ENCODE results near the gene RTP5. TPM values are rescaled to one million over a fixed set of nuclear protein-coding genes. Genes with fewer than 3 reads are reported as not detected.

Gene RTP5
- total RNA-seq, 1 experiment from 2014 or later: not detected

GRCh38 chr2:241888641-241889040, 19.1 kb downstream of the RTP5 start:
- TF ChIP-seq CTCF (conservative IDR thresholded peaks at IDR 0.05): no peak
- H3K4me1 Mint-ChIP-seq: peaks cover 32 to 47% of the 10 kb centered on the region in 2 experiments
- no peak for DNase-seq

More at GRCh38 chr2:241888641-241889040, 19.1 kb downstream of the RTP5 start:
- Mint-ChIP-seq H3K27ac (no peak overlapping the region), H3K4me3 (no peak overlapping the region), H3K9me3 (peaks cover 14% of the 10 kb centered on the region in 2 experiments), H3K36me3 (ENCODE audit: insufficient read depth in 1 of 3, low read depth in 3 of 3) (peaks cover 2 to 19% (median 6%) of the 10 kb centered on the region in 3 experiments; a peak in 6 of 7 replicates), H3K27me3 (ENCODE audit: low read depth) (no peaks in the 10 kb centered on the region; the same call in 1 of the 2 replicates)
- no peak overlapping the region for H3K23ac ChIP-seq (ENCODE audit: insufficient read length, low read depth, low read length)
- no peak overlapping the region for H2BK20ac ChIP-seq (ENCODE audit: low read depth, low read length, poor library complexity, severe bottlenecking)
- no peak overlapping the region for H4K91ac ChIP-seq (ENCODE audit: insufficient read length, low read depth, low read length)
- H3K9ac ChIP-seq (ENCODE audit: extremely low read depth, insufficient read length, low read length): no peak overlapping the region
- H3K27me3 ChIP-seq (ENCODE audit: insufficient read depth, low read length): no peaks in the 10 kb centered on the region
- H3T11ph ChIP-seq (ENCODE audit: low read length): no peak overlapping the region
- H2AFZ ChIP-seq (ENCODE audit: low read length): no peak overlapping the region
- no peak overlapping the region for H2BK5ac ChIP-seq (ENCODE audit: insufficient read length, low read length)
- H4K20me1 ChIP-seq (ENCODE audit: control insufficient read depth, insufficient read depth, insufficient read length): no peaks in the 10 kb centered on the region
- H3K27ac ChIP-seq (ENCODE audit: insufficient read length, low read depth, low read length): no peak overlapping the region
- no peaks in the 10 kb centered on the region for H3K23me2 ChIP-seq (ENCODE audit: insufficient read length, low read depth, low read length, poor library complexity, severe bottlenecking)
- H3K4me1 ChIP-seq (ENCODE audit: insufficient read depth, low read length): no peaks in the 10 kb centered on the region; the same call in 1 of the 2 replicates
- H4K5ac ChIP-seq (ENCODE audit: insufficient read length, low read depth, low read length): no peak overlapping the region
- H3K9me3 ChIP-seq (ENCODE audit: control insufficient read depth, low read depth, low read length): no peaks in the 10 kb centered on the region
- no peak overlapping the region for H3K4ac ChIP-seq (ENCODE audit: low read depth, low read length)
- no peaks in the 10 kb centered on the region for H3K79me1 ChIP-seq (ENCODE audit: insufficient read depth, low read depth, low read length, poor library complexity, severe bottlenecking)
- no peaks in the 10 kb centered on the region for H3K79me2 ChIP-seq (ENCODE audit: insufficient read depth, low read length)
- no CpG with 5 or more reads among the region's 6 CpGs for WGBS (ENCODE audit: extremely low coverage, insufficient read length, low lambda C conversion rate)
- no peak overlapping the region for H3K18ac ChIP-seq (ENCODE audit: insufficient read length, low read depth, low read length)
- H2BK120ac ChIP-seq (ENCODE audit: low read depth, low read length, poor library complexity, severe bottlenecking): no peak overlapping the region
- H2BK15ac ChIP-seq (ENCODE audit: low read depth, low read length): no peak overlapping the region
- H3K4me2 ChIP-seq (ENCODE audit: insufficient read depth, insufficient read length, low read length): no peak overlapping the region
- H3K14ac ChIP-seq (ENCODE audit: insufficient read depth, low read length): no peak overlapping the region
- H2BK12ac ChIP-seq (ENCODE audit: insufficient read length, low read depth, low read length): no peak overlapping the region
- H2AK5ac ChIP-seq (ENCODE audit: insufficient read length, low read length): no peak overlapping the region
- no peak overlapping the region for H4K8ac ChIP-seq (replicated peaks; ENCODE audit: insufficient read length, low read depth, low read length)
- no peak overlapping the region for H3K56ac ChIP-seq (ENCODE audit: insufficient read length, low read depth, low read length)

Measured in H9 (cell line).